ENCODE results near the gene ITPR2.

The ITPR2 gene

DNA sequence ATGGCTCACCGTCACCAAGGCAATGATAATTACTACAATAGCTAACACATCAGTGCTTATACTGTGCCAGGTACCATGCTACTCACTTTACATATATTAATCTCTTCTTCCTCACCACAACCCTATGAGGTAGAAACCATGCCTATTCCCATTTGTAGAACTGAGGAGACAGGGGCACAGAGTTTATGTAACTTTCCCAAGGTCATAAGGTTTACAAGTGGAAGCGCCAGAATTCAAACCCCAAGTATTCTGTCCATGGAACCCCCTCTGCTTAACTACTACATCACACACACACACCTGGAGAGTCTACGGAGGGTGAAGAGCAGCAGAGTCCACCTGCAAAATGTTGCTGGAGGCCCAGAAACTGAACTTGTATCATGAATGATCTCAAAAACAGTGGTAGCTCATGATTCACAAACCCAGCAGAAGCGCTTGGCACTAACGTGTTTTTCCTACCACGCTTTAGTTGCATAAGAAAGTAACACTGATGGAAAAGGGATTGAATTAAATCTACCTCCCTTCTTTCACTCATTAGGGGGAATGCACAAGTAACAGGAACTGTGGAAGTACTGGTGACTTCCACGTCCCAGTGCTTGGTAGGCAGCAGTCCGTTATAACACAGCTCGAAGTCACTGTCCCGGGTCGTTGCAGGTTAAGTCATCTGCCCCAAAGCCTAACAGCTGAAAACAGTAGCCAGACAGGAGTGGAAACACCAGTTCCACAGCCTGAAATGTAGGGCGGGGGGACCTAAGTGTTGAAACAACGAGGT lies 2.0 kb downstream of the ITPR2 start:
- TF ChIP-seq, protein P1, sequence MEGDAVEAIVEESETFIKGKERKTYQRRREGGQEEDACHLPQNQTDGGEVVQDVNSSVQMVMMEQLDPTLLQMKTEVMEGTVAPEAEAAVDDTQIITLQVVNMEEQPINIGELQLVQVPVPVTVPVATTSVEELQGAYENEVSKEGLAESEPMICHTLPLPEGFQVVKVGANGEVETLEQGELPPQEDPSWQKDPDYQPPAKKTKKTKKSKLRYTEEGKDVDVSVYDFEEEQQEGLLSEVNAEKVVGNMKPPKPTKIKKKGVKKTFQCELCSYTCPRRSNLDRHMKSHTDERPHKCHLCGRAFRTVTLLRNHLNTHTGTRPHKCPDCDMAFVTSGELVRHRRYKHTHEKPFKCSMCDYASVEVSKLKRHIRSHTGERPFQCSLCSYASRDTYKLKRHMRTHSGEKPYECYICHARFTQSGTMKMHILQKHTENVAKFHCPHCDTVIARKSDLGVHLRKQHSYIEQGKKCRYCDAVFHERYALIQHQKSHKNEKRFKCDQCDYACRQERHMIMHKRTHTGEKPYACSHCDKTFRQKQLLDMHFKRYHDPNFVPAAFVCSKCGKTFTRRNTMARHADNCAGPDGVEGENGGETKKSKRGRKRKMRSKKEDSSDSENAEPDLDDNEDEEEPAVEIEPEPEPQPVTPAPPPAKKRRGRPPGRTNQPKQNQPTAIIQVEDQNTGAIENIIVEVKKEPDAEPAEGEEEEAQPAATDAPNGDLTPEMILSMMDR (IDR thresholded peaks at IDR 0.05), result no peak
- Histone ChIP-seq H3K27ac (no peak overlapping the region), H3K4me3 (peak overlapping the region; percentile 46)
- no peak for DNase-seq (ENCODE audit: low spot score)

DNA sequence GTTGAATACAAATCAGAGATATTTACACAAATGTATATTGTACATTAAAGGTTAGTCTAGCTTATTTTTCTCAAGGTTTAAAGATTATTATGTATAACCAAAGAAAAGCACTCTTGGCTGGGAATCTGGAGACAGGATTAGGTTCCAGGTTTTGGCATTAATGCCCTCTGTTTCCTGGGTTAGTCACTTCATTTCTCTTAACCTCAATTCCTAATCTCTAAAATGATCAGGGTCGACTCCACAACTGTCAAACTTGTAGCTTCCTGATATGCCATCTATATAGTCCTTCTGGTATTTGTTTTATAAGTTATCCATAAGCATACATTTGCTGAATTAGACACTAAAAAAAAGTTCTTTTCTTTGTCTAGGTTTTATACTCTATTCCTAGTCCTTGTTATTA lies 2.6 kb downstream of the ITPR2 start:
- TF ChIP-seq, protein P1 (IDR thresholded peaks at IDR 0.05), result no peak
- DNase-seq (ENCODE audit: low spot score), result no peak
- Histone ChIP-seq H3K4me3 (peak overlapping the region; percentile 46), H3K27ac (no peak overlapping the region)

DNA sequence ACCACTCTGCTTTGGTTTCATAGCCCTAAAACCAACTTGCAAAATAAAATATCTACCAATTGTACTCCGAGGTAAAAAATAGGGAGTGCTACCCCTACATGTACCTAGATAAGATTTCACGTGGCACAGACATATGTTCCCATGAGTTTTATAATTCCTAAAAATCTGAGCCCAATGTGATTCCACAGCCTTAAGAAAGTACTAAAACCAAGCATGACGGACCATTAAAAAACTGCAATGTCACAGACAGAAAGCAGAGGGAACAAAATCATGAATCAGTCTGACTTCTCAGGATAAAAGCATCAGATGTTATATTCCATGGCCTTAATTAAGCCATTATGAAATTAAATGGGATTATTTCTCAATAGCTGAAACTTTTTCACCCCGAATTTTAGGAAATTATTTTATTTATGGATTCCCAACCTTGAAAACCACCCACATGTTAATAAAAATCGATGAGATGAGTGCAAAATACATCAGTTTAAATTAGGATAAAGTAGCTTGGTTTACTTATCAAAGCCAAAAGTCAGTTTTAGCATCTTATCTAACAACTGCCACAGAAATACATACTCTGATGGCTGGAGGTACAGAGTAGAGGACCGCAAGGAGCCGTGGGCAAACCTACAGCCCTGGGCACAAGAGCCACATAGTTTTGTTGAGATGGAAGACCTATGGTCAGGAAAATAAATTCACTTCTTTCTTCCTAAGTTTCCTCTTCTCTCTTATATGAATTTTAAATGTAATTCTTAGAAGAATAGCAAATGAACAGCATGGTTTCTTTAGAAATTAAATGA lies 4.5 kb downstream of the ITPR2 start:
- no peak for DNase-seq (ENCODE audit: low spot score)
- H3K27ac ChIP-seq, result no peak overlapping the region
- no peak overlapping the region for H3K4me3 ChIP-seq
- TF ChIP-seq, protein P1 (IDR thresholded peaks at IDR 0.05), result no peak

DNA sequence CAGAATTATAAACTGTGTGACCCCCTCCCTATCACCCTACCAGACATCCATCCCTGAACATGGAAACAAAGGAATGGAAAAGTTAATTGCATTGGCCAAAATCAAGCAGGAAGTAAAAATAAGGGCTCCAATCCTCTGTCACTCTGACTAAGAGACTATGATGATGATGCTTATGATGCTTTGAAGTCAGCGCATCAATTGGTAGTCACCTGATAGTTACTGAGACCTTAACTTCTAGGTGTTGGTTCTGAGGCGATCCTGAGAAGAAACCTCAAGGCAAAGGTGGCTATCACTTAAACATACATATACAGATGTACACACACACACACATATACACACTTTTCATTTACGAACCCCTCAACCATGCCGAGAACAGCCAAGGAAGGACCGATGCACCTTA lies 6.6 kb downstream of the ITPR2 start:
- DNase-seq (ENCODE audit: low spot score), result no peak
- no peak overlapping the region for H3K4me3 ChIP-seq
- H3K27ac ChIP-seq, result no peak overlapping the region
- TF ChIP-seq, protein P1 (IDR thresholded peaks at IDR 0.05), result no peak

DNA sequence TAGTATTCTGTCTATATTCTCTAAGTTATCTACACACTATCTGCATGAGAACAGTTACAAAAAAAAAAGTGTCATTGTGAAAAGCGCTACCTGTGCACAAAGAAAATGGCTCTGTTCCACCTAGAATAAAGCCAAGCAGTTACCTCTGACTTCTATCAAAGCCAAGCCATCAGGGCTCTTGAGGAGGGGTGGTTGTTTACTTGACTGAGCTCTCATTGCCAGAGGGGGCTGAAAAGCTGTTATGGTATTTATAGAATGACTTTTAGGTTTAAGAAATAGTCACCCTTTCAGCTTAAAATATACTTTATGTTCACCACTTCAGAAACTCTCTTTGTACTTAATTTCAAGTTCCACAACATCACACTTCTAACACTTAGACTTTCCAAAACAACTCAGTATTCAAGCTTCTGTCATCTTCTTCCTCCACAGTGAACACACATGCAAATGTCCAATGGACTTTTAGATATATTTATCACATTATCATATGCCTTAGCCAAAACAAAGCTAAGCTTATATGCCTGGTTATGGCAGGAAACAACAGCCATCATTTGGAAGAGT lies 7.5 kb downstream of the ITPR2 start:
- Histone ChIP-seq H3K4me3 (no peak overlapping the region), H3K27ac (no peak overlapping the region)
- no peak for DNase-seq (ENCODE audit: low spot score)
- TF ChIP-seq, protein P1 (IDR thresholded peaks at IDR 0.05), result no peak

DNA sequence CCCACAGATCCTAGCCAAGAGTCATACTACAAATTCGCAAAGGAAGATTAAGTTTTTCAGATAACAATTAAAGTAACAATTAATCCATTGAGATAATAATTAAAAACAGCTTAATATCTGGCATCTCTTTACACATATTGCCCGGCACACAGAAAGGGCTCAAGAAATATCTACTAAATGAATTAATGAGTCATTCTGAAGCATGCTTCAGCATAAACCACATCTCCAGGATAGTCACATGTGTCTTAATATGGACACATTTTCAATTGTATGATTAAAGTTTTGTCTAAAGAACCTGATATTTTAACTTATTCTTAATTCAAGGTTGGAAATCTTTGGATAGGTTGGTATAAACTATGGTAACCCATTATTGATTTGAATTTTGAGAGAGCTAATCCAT lies 9.6 kb downstream of the ITPR2 start:
- TF ChIP-seq, protein P1 (IDR thresholded peaks at IDR 0.05), result no peak
- no peak for DNase-seq (ENCODE audit: low spot score)
- Histone ChIP-seq H3K4me3 (no peak overlapping the region), H3K27ac (no peak overlapping the region)

Data from coronary artery (tissue), 2 donors.